ENCODE results near the gene PYDC1.

DNA sequence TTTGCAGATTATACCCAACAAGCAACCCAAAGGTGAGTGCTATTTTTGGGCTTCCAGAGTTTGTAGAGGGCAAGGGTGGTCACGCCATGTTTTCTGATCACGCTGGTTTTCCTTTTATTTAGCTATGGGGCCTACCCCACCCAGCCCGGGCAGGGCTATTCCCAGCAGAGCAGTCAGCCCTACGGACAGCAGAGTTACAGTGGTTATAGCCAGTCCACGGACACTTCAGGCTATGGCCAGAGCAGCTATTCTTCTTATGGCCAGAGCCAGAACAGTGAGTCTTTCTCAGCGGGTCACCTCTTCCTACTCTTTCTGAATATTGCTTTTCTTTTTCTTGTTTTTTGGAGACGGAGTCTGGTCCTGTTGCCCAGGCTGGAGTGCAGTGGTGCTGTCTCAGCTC, 34.5 kb downstream of the PYDC1 start:
- TF ChIP-seq SP1 (IDR thresholded peaks at IDR 0.05) (no peak), ELF4 (IDR thresholded peaks at IDR 0.05) (no peak), BHLHE40 (IDR thresholded peaks at IDR 0.05; ENCODE audit: borderline replicate concordance) (no peak), TARDBP (IDR thresholded peaks at IDR 0.05) (no peak), L3MBTL2 (conservative IDR thresholded peaks at IDR 0.05) (no peak), LEF1 (IDR thresholded peaks at IDR 0.05; ENCODE audit: borderline replicate concordance) (no peak), FOXA1 (IDR thresholded peaks at IDR 0.05) (no peak), FOXK2 (IDR thresholded peaks at IDR 0.05) (no peak), FOXM1 (IDR thresholded peaks at IDR 0.05; ENCODE audit: borderline replicate concordance) (no peak), ZNF384 (IDR thresholded peaks at IDR 0.05) (no peak), HDGF (IDR thresholded peaks at IDR 0.05; ENCODE audit: borderline replicate concordance) (no peak), ARNT (IDR thresholded peaks at IDR 0.05) (no peak)
- TF ChIP-seq, protein P1, sequence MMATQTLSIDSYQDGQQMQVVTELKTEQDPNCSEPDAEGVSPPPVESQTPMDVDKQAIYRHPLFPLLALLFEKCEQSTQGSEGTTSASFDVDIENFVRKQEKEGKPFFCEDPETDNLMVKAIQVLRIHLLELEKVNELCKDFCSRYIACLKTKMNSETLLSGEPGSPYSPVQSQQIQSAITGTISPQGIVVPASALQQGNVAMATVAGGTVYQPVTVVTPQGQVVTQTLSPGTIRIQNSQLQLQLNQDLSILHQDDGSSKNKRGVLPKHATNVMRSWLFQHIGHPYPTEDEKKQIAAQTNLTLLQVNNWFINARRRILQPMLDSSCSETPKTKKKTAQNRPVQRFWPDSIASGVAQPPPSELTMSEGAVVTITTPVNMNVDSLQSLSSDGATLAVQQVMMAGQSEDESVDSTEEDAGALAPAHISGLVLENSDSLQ (IDR thresholded peaks at IDR 0.05) = no peak
